K562 (cell line): ENCODE results near the gene SYTL2. TPM values are rescaled to one million over a fixed set of nuclear protein-coding genes. Genes with fewer than 3 reads are reported as not detected.

Experiments used
- ATF7 ChIP-seq: fragments of 450-650 bp; IDR thresholded peaks from 2 replicates; pipeline ENCODE4 v1.7.1; 2014; ENCODE audit warnings: mild to moderate bottlenecking, moderate library complexity
- CCNT2 ChIP-seq: IDR thresholded peaks from 2 replicates; pipeline ENCODE4 v1.6.1; 2011; ENCODE audit warnings: borderline replicate concordance, low read depth, mild to moderate bottlenecking, moderate library complexity, mixed read lengths, low read length; ENCODE audit not compliant: insufficient read length; ENCODE audit errors: extremely low read depth
- CTCFL ChIP-seq: IDR thresholded peaks from 2 replicates; pipeline ENCODE4 v1.6.1; 2011; ENCODE audit warnings: borderline replicate concordance, low read depth, mild to moderate bottlenecking, moderate library complexity, low read length; ENCODE audit not compliant: insufficient read depth, poor library complexity, severe bottlenecking
- E2F4 ChIP-seq: sonication (generic); formaldehyde crosslinking; IDR thresholded peaks from 2 replicates; pipeline ENCODE4 v1.8.0; 2022; ENCODE audit warnings: mild to moderate bottlenecking, low read depth, missing genetic modification reagents
- HES1 ChIP-seq: fragments of 450-650 bp; IDR thresholded peaks from 2 replicates; pipeline ENCODE4 v1.6.1; 2016; ENCODE audit warnings: low read depth, mild to moderate bottlenecking, moderate library complexity
- KDM4B ChIP-seq, 2 experiments: fragments of 450-650 bp in 1 of 2; sonication (generic) in 1 of 2; IDR thresholded peaks; 2 replicates each; pipeline ENCODE4 v1.6.1; 2016 to 2017; ENCODE audit warnings: borderline replicate concordance in 2 of 2, antibody characterized with exemption in 1 of 2, low read depth in 1 of 2, mild to moderate bottlenecking in 1 of 2
- KDM5B ChIP-seq: fragments of 200-600 bp; sonication (generic); IDR thresholded peaks from 2 replicates; pipeline ENCODE4 v1.6.1; 2012; ENCODE audit warnings: low read depth, mild to moderate bottlenecking, moderate library complexity, low read length, control low read depth, inconsistent platforms; ENCODE audit not compliant: insufficient replicate concordance
- MYNN ChIP-seq, 2 experiments: sonication (generic); formaldehyde crosslinking in 1 of 2; IDR thresholded peaks; 2 replicates each; pipeline versions ENCODE4 v1.5.0 to v1.6.1; 2016 to 2020; ENCODE audit warnings: antibody characterized with exemption in 1 of 2, missing genetic modification reagents in 1 of 2
- NR2C1 ChIP-seq, 2 experiments: fragments of 450-650 bp; IDR thresholded peaks; 2 replicates each; pipeline ENCODE4 v1.6.1; 2017; ENCODE audit warnings: mild to moderate bottlenecking in 2 of 2, antibody characterized with exemption in 1 of 2, inconsistent platforms in 1 of 2, missing compliant biosample characterization in 1 of 2, missing genetic modification characterization in 1 of 2
- NRF1 ChIP-seq, 2 experiments: fragments of 450-650 bp; IDR thresholded peaks in 1 of 2; conservative IDR thresholded peaks in 1 of 2; 2 replicates each; pipeline ENCODE4 v1.6.1; 2014; ENCODE audit warnings: mild to moderate bottlenecking in 2 of 2
- PRPF4 ChIP-seq: fragments of 200-400 bp; formaldehyde crosslinking; IDR thresholded peaks from one replicate; pipeline ENCODE4 v1.6.1; 2017; ENCODE audit warnings: low read length, low read depth, mild to moderate bottlenecking; ENCODE audit not compliant: insufficient read depth, poor library complexity, severe bottlenecking
- TBL1XR1 ChIP-seq, 2 experiments: IDR thresholded peaks; 2 replicates each; pipeline ENCODE4 v1.6.1; 2012; ENCODE audit warnings: improper control_type of control experiment in 2 of 2, low read length in 2 of 2, mild to moderate bottlenecking in 1 of 2
- TOE1 ChIP-seq, 2 experiments: fragments of 450-650 bp in 1 of 2; sonication (generic) in 1 of 2; formaldehyde crosslinking in 1 of 2; IDR thresholded peaks; 2 replicates each; pipeline versions ENCODE4 v1.7.1 to v1.8.0; 2016 to 2022; ENCODE audit warnings: borderline replicate concordance in 2 of 2, mild to moderate bottlenecking in 2 of 2, antibody characterized with exemption in 1 of 2, inconsistent platforms in 1 of 2, low read depth in 1 of 2, missing genetic modification reagents in 1 of 2, moderate library complexity in 1 of 2
- polyA plus RNA-seq, 8 experiments: library from polyadenylated mRNA; depleted of rRNA in 4 of 8; stranded (reverse) in 5 of 8; unstranded in 3 of 8; fragments of >200 nt; fragmentation: Nextera tagmentation in 2 of 8; fragmentation: Illumina TruSeq in 1 of 8; extraction: Ambion mirVana in 2 of 8; extraction: Trizol in 1 of 8; gene quantifications; 2 replicates each; pipeline versions ENCODE4 v1.2.1 to v1.2.3, GENCODE V29; 2011 to 2014; ENCODE audit warnings: inconsistent platforms in 1 of 8, missing spikeins in 1 of 8
- total RNA-seq, 7 experiments: library from RNA; depleted of rRNA in 6 of 7; stranded (reverse); fragments of >200 nt in 6 of 7; fragmentation: Illumina TruSeq in 2 of 7; extraction: Trizol in 2 of 7; gene quantifications; 2 replicates each; pipeline versions ENCODE4 v1.2.1 to v1.2.3, GENCODE V29; 2011 to 2021; ENCODE audit warnings: low replicate concordance in 1 of 7

Gene SYTL2
- total and polyA plus RNA-seq, 9 of the 15 experiments (the other 6 are each of a cell fraction or from before 2014, with no cell fraction given): 0.05 to 0.57 (median 0.35) TPM

- TF ChIP-seq CTCFL: peak; percentile 12
- TF ChIP-seq KDM5B: peak; percentile 64
- peak; percentile 52 for TF ChIP-seq CCNT2
- peak in 1 of 2 experiments; percentile 26; a peak in 1 of 4 replicates for TF ChIP-seq KDM4B (IDR thresholded peaks at IDR 0.05; ENCODE audit: borderline replicate concordance in 2 of 2, low read depth in 1 of 2)
- no peak for TF ChIP-seq NR2C1 (IDR thresholded peaks at IDR 0.05)
- TF ChIP-seq NR2C1 (tag; IDR thresholded peaks at IDR 0.05): no peak
- 0 out of 4 replicates have a peak, but pooled peaks of 1 of the 2 experiments have one; percentile 16 for TF ChIP-seq TBL1XR1 (IDR thresholded peaks at IDR 0.05; ENCODE audit: low read length in 2 of 2)
- no peak for TF ChIP-seq MYNN (IDR thresholded peaks at IDR 0.05)
- no peak for TF ChIP-seq MYNN (CRISPR knock-in tag; IDR thresholded peaks at IDR 0.05)
- peak; percentile 60; the same call in 1 of the 2 replicates for TF ChIP-seq ATF7
- 0 out of 2 replicates have a peak, but pooled peaks have one; percentile 18 for TF ChIP-seq HES1
- TF ChIP-seq NRF1 (conservative IDR thresholded peaks at IDR 0.05 in 1 of 2, IDR thresholded peaks at IDR 0.05 in 1 of 2): peak; percentile 77 to 79
- peak; percentile 84; the same call in 1 of the 2 replicates for TF ChIP-seq E2F4 (CRISPR knock-in tag)
- TF ChIP-seq PRPF4: no peak
- TF ChIP-seq TOE1 (IDR thresholded peaks at IDR 0.05; ENCODE audit: borderline replicate concordance): 0 out of 2 replicates have a peak, but pooled peaks have one; percentile 48
- no peak for TF ChIP-seq TOE1 (CRISPR knock-in tag; IDR thresholded peaks at IDR 0.05; ENCODE audit: borderline replicate concordance, low read depth)
Observed at GRCh38 chr11:85854557-85855340, 43.8 kb upstream of the SYTL2 start (continued).
